Parathyroid adenoma (tissue), 2 donors: ENCODE results near the gene GDF15.

Source experiments
- H2AFZ ChIP-seq: fragments of 300-600 bp; sonication (generic); one replicate; pipeline ENCODE4 v1.7.0; 2017; ENCODE audit warnings: antibody characterized with exemption, mild to moderate bottlenecking
- H3K27ac ChIP-seq: fragments of 300-600 bp; sonication (generic); one replicate; pipeline ENCODE4 v1.7.0; 2017
- H3K27me3 ChIP-seq: fragments of 300-600 bp; sonication (generic); one replicate; pipeline ENCODE4 v1.7.0; 2017; ENCODE audit warnings: low read length; ENCODE audit not compliant: control insufficient read depth, insufficient read depth
- H3K36me3 ChIP-seq: fragments of 300-600 bp; sonication (generic); one replicate; pipeline ENCODE4 v1.7.0; 2017; ENCODE audit warnings: low read length; ENCODE audit not compliant: control insufficient read depth, insufficient read depth
- H3K4me1 ChIP-seq: fragments of 300-600 bp; sonication (generic); one replicate; pipeline ENCODE4 v1.7.0; 2017; ENCODE audit warnings: control low read depth
- H3K4me2 ChIP-seq: fragments of 300-600 bp; sonication (generic); one replicate; pipeline ENCODE4 v1.7.0; 2017; ENCODE audit warnings: low read length
- H3K4me3 ChIP-seq: fragments of 300-600 bp; sonication (generic); one replicate; pipeline ENCODE4 v1.7.0; 2017; ENCODE audit warnings: low read depth, low read length
- H3K79me2 ChIP-seq: fragments of 300-600 bp; sonication (generic); one replicate; pipeline ENCODE4 v1.7.0; 2017; ENCODE audit warnings: control low read depth
- H3K9ac ChIP-seq: fragments of 300-600 bp; sonication (generic); one replicate; pipeline ENCODE4 v1.7.0; 2017; ENCODE audit warnings: mild to moderate bottlenecking
- H3K9me3 ChIP-seq: fragments of 300-600 bp; sonication (generic); one replicate; pipeline ENCODE4 v1.7.0; 2017; ENCODE audit warnings: low read length; ENCODE audit not compliant: control insufficient read depth
- CTCF ChIP-seq: fragments of 300-600 bp; sonication (generic); IDR thresholded peaks from one replicate; pipeline ENCODE4 v1.7.0; 2017; ENCODE audit warnings: antibody characterized with exemption, mild to moderate bottlenecking
- donor health status: primary hyperparathyroidism.

Gene GDF15

GRCh38 chr19:18430417-18431144, 44.6 kb downstream of the GDF15 start:
- Histone ChIP-seq H3K27me3 (no peaks in the 10 kb centered on the region), H3K4me3 (no peak overlapping the region), H3K9me3 (no peaks in the 10 kb centered on the region), H3K27ac (no peak overlapping the region), H3K36me3 (no peaks in the 10 kb centered on the region), H3K9ac (no peak overlapping the region), H3K79me2 (peaks cover 7% of the 10 kb centered on the region), H2AFZ (no peak overlapping the region), H3K4me1 (peaks cover 22% of the 10 kb centered on the region), H3K4me2 (no peak overlapping the region)
- TF ChIP-seq CTCF = no peak

GRCh38 chr19:18431351-18432197, 45.6 kb downstream of the GDF15 start:
- H3K9ac ChIP-seq = no peak overlapping the region
- TF ChIP-seq CTCF = no peak
- H3K36me3 ChIP-seq = no peaks in the 10 kb centered on the region
- H3K4me2 ChIP-seq = peak overlapping the region; percentile 2
- no peaks in the 10 kb centered on the region for H3K27me3 ChIP-seq
- no peak overlapping the region for H3K27ac ChIP-seq
- H3K4me1 ChIP-seq = peaks cover 19% of the 10 kb centered on the region
- no peaks in the 10 kb centered on the region for H3K9me3 ChIP-seq
- H2AFZ ChIP-seq = no peak overlapping the region
- no peak overlapping the region for H3K4me3 ChIP-seq
- H3K79me2 ChIP-seq = peaks cover 7% of the 10 kb centered on the region

GRCh38 chr19:18432275-18433014, 46.5 kb downstream of the GDF15 start:
- Histone ChIP-seq H3K9ac (no peak overlapping the region), H3K36me3 (no peaks in the 10 kb centered on the region), H3K27me3 (no peaks in the 10 kb centered on the region), H3K4me2 (peak overlapping the region; percentile 93), H2AFZ (peak overlapping the region; percentile 75), H3K4me1 (peaks cover 19% of the 10 kb centered on the region), H3K4me3 (peak overlapping the region; percentile 78), H3K9me3 (no peaks in the 10 kb centered on the region), H3K27ac (peak overlapping the region; percentile 84), H3K79me2 (peaks cover 7% of the 10 kb centered on the region)
- no peak for TF ChIP-seq CTCF

- Histone ChIP-seq H2AFZ (peak overlapping the region; percentile 75), H3K27ac (peak overlapping the region; percentile 84), H3K9me3 (no peaks in the 10 kb centered on the region), H3K4me3 (peak overlapping the region; percentile 78), H3K36me3 (no peaks in the 10 kb centered on the region), H3K79me2 (peaks cover 7% of the 10 kb centered on the region), H3K27me3 (no peaks in the 10 kb centered on the region), H3K4me1 (peaks cover 19% of the 10 kb centered on the region), H3K4me2 (peak overlapping the region; percentile 93), H3K9ac (no peak overlapping the region)
- no peak for TF ChIP-seq CTCF
Measured at GRCh38 chr19:18433015-18433691, 47.2 kb downstream of the GDF15 start.
